Liver (tissue), 3 donors: Measurements from ENCODE around the gene LPCAT1.

Source experiments
- GABPA ChIP-seq, 2 donors: IDR thresholded peaks in 1 of 2; conservative IDR thresholded peaks in 1 of 2; 2 replicates each; pipeline ENCODE4 v1.6.1; 2016; ENCODE audit warnings: antibody characterized with exemption in 2 of 2, mild to moderate bottlenecking in 1 of 2, moderate library complexity in 1 of 2
- RXRA ChIP-seq, 2 donors: IDR thresholded peaks; 2 replicates each; pipeline ENCODE4 v1.6.1; 2017 to 2018; ENCODE audit warnings: antibody characterized with exemption in 2 of 2, mild to moderate bottlenecking in 1 of 2
- TF ChIP-seq, protein P1 (sequence below): fragments of 150-350 bp; IDR thresholded peaks from 2 replicates; pipeline ENCODE4 v1.5.1; 2017; ENCODE audit warnings: improper control_type of control experiment, low read depth, low read length; ENCODE audit not compliant: missing input control
- TF ChIP-seq, protein P2 (sequence below): IDR thresholded peaks from 2 replicates; pipeline ENCODE4 v1.6.1; 2016; ENCODE audit warnings: antibody characterized with exemption
- donor health status: healthy.
- donor health status: healthy.

GRCh38 chr5:1436036-1436435, 87.7 kb downstream of the LPCAT1 start:
- TF ChIP-seq, protein P1, sequence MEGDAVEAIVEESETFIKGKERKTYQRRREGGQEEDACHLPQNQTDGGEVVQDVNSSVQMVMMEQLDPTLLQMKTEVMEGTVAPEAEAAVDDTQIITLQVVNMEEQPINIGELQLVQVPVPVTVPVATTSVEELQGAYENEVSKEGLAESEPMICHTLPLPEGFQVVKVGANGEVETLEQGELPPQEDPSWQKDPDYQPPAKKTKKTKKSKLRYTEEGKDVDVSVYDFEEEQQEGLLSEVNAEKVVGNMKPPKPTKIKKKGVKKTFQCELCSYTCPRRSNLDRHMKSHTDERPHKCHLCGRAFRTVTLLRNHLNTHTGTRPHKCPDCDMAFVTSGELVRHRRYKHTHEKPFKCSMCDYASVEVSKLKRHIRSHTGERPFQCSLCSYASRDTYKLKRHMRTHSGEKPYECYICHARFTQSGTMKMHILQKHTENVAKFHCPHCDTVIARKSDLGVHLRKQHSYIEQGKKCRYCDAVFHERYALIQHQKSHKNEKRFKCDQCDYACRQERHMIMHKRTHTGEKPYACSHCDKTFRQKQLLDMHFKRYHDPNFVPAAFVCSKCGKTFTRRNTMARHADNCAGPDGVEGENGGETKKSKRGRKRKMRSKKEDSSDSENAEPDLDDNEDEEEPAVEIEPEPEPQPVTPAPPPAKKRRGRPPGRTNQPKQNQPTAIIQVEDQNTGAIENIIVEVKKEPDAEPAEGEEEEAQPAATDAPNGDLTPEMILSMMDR, result no peak
- TF ChIP-seq RXRA (IDR thresholded peaks at IDR 0.05) (no peak), GABPA (IDR thresholded peaks at IDR 0.05 in 1 of 2, conservative IDR thresholded peaks at IDR 0.05 in 1 of 2) (no peak)
- TF ChIP-seq, protein P2, sequence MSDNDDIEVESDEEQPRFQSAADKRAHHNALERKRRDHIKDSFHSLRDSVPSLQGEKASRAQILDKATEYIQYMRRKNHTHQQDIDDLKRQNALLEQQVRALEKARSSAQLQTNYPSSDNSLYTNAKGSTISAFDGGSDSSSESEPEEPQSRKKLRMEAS, result no peak
